Measurements from ENCODE around the gene PIM2. TPM values are rescaled to one million over a fixed set of nuclear protein-coding genes. Genes with fewer than 3 reads are reported as not detected.

The PIM2 gene
- 11.3 and 12.0 TPM in 2 replicates for total RNA-seq

DNA sequence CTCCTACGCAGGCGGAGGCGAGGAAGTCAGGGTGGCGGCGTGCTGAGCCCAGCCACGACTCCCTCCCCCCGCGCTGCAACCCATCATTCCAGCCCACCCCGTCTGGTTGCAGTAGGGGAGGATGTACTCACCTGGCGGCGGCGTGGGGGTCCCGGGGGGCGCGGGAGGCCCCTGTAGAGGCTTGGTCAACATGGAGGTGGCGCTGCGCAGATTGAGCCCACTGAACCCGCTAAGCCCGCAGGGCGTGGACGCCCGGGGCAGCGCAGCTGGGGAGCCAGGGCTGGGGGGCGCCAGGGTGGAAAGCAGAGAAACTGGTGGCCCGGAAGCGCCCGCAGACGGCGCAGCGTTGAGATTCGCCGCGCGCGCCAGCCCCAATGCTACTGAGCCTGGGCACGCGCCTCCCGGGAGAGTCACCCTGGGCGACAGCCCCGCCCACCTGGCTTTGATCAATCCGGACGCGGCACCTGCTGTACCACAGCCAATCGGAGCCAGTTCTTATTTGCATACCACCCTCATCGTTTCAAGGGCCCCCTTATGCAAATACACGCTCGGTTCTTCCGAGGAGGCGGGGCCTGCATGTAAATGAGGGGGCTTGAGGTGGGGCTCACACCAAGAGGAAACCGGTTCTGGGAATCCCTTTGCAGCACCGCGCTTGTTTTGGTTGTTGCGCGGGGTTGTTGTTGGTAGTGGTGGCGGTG, at the start of gene PIM2:
TSS of gene PIM2 (minus strand) at position 382 of the 698 bp plus-strand sequence. CDS start at position 192, 190 bp downstream.

DNA sequence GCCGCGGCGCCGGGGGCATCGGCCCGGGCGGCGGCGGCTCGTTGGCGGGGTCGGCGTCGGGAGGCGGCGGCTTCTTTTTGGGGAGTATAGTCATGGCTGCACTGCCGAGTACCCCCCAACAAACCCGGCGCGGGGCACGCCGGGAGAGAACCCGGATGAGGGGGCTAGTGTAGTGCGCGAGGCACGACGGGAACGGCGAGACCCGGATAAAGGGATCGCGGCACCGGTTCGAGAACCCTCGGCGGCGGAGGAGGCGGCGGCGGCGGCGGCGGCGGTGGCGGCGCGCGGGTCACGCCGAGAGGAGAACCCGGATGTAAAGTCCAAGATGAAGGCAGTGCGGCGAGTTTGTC, 38.6 kb upstream of the PIM2 start, which contains the start of gene OTUD5:
TSS of gene OTUD5 (minus strand) at position 131 of the 350 bp plus-strand sequence. CDS start at position 94, 37 bp downstream.

GRCh38 chrX:48911412-48912182, 7.2 kb downstream of the PIM2 start, which contains the start of gene SLC35A2:
Gene SLC35A2, minus strand, starts transcription at chrX:48911646. Its CDS starts 10 bp downstream, at chrX:48911636.

GRCh38 chrX:48897625-48898306, 21.1 kb downstream of the PIM2 start, which contains the start of the genes PQBP1 and TIMM17B:
Gene PQBP1, plus strand, starts transcription at chrX:48897930. Its CDS starts 580 bp downstream, at chrX:48898510.
Gene TIMM17B, minus strand, starts transcription at chrX:48897768. Its CDS starts 19 bp downstream, at chrX:48897749.

Other genes starting within 250 kb of the PIM2 start
- not detected in 2 replicates for gene WAS, start 235.2 kb downstream of the PIM2 start, total RNA-seq
- gene SUV39H1, start 222.3 kb downstream of the PIM2 start, total RNA-seq: 0.64 and 1.9 TPM in 2 replicates
- not detected in 2 replicates for gene GLOD5, start 157.3 kb downstream of the PIM2 start, total RNA-seq
- not detected in 2 replicates for gene GATA1, start 132.4 kb downstream of the PIM2 start, total RNA-seq
- gene HDAC6, start 117.0 kb downstream of the PIM2 start, total RNA-seq: 31.3 and 36.9 TPM in 2 replicates
- not detected in 2 replicates for gene ERAS, start 92.5 kb downstream of the PIM2 start, total RNA-seq
- gene PCSK1N, start 83.4 kb downstream of the PIM2 start, total RNA-seq: 0.21 and 2.9 TPM in 2 replicates
- gene TIMM17B, start 21.3 kb downstream of the PIM2 start, total RNA-seq: 52.1 and 53.1 TPM in 2 replicates
- gene PQBP1, start 21.1 kb downstream of the PIM2 start, total RNA-seq: 39.9 and 47.7 TPM in 2 replicates
- gene SLC35A2, start 7.4 kb downstream of the PIM2 start, total RNA-seq: 16.8 and 28.0 TPM in 2 replicates
- gene OTUD5, start 38.6 kb upstream of the PIM2 start, total RNA-seq: 21.9 and 22.6 TPM in 2 replicates
- 0.43 and 0.48 TPM in 2 replicates for gene KCND1, start 52.8 kb upstream of the PIM2 start, total RNA-seq
- 12.4 and 23.4 TPM in 2 replicates for gene GRIPAP1, start 83.2 kb upstream of the PIM2 start, total RNA-seq
- gene TFE3, start 124.3 kb upstream of the PIM2 start, total RNA-seq: 11.1 and 28.4 TPM in 2 replicates
- 1.2 and 1.3 TPM in 2 replicates for gene CCDC120, start 140.0 kb upstream of the PIM2 start, total RNA-seq
- gene PRAF2, start 155.0 kb upstream of the PIM2 start, total RNA-seq: 4.6 and 4.9 TPM in 2 replicates
- 33.0 and 37.4 TPM in 2 replicates for gene WDR45, start 160.9 kb upstream of the PIM2 start, total RNA-seq
- gene GPKOW, start 204.7 kb upstream of the PIM2 start, total RNA-seq: 17.1 and 22.2 TPM in 2 replicates
- gene MAGIX, start 243.7 kb upstream of the PIM2 start, total RNA-seq: 3.0 and 4.1 TPM in 2 replicates

Data from tracheal epithelial cell (primary cell).